IPS-20b (cell line): ENCODE measurements around the gene FAM98A.

Experiments used
- H3K27ac ChIP-seq: one replicate; pipeline ENCODE4 v1.5.1; 2013; ENCODE audit warnings: low read length
- H3K27me3 ChIP-seq: 2 replicates; pipeline ENCODE4 v1.6.1; 2013; ENCODE audit warnings: mild to moderate bottlenecking, low read length, inconsistent platforms; ENCODE audit not compliant: insufficient read depth
- H3K36me3 ChIP-seq: 2 replicates; pipeline ENCODE4 v1.6.1; 2013; ENCODE audit warnings: low read depth, mild to moderate bottlenecking, inconsistent platforms, low read length, moderate library complexity; ENCODE audit not compliant: insufficient read depth
- H3K4me1 ChIP-seq: 2 replicates; pipeline ENCODE4 v1.6.1; 2013; ENCODE audit warnings: mild to moderate bottlenecking, control low read depth, inconsistent platforms, low read length, moderate library complexity; ENCODE audit not compliant: insufficient read depth
- H3K4me3 ChIP-seq: 2 replicates; pipeline ENCODE4 v1.5.1; 2013; ENCODE audit warnings: mild to moderate bottlenecking, low read length, inconsistent platforms
- H3K9ac ChIP-seq: 2 replicates; pipeline ENCODE4 v1.6.1; 2013; ENCODE audit warnings: low read depth, mild to moderate bottlenecking, inconsistent platforms, low read length, moderate library complexity
- H3K9me3 ChIP-seq: 2 replicates; pipeline ENCODE4 v1.6.1; 2013; ENCODE audit warnings: mild to moderate bottlenecking, low read depth, low read length, inconsistent platforms; ENCODE audit not compliant: insufficient read depth

The FAM98A gene

GRCh38 chr2:33599175-33599942 is at the start of gene FAM98A:
FAM98A (minus strand) TSS chr2:33599299; CDS start chr2:33599221, 78 bp downstream.
- H3K27ac ChIP-seq = peak within 1 kb of the TSS; percentile 69
- H3K27me3 ChIP-seq = no peaks in the 10 kb centered on the region
- peak within 1 kb of the TSS; percentile 78; the same call in 1 of the 2 replicates for H3K9ac ChIP-seq
- H3K4me1 ChIP-seq = peaks cover 18% of the 10 kb centered on the region
- H3K36me3 ChIP-seq = peaks cover 10% of the 10 kb centered on the region
- no peaks in the 10 kb centered on the region for H3K9me3 ChIP-seq
- H3K4me3 ChIP-seq = peak within 1 kb of the TSS; percentile 77

- Histone ChIP-seq H3K27ac (no peak overlapping the region), H3K4me3 (no peak overlapping the region), H3K27me3 (no peaks in the 10 kb centered on the region), H3K9ac (no peak overlapping the region), H3K36me3 (no peaks in the 10 kb centered on the region), H3K4me1 (no peaks in the 10 kb centered on the region), H3K9me3 (peaks cover 5% of the 10 kb centered on the region)
Measured at GRCh38 chr2:33645861-33646260, 46.8 kb upstream of the FAM98A start.

- Histone ChIP-seq H3K27ac (no peak overlapping the region), H3K4me3 (no peak overlapping the region), H3K27me3 (no peaks in the 10 kb centered on the region), H3K9ac (no peak overlapping the region), H3K4me1 (no peaks in the 10 kb centered on the region), H3K9me3 (peaks cover 5% of the 10 kb centered on the region), H3K36me3 (no peaks in the 10 kb centered on the region)
Measured at GRCh38 chr2:33644215-33644614, 45.1 kb upstream of the FAM98A start.

GRCh38 chr2:33636001-33636400 is 36.9 kb upstream of the FAM98A start:
- no peaks in the 10 kb centered on the region for H3K9me3 ChIP-seq
- H3K36me3 ChIP-seq = no peaks in the 10 kb centered on the region
- H3K4me3 ChIP-seq = no peak overlapping the region
- no peak overlapping the region for H3K9ac ChIP-seq
- H3K4me1 ChIP-seq = no peaks in the 10 kb centered on the region
- H3K27ac ChIP-seq = no peak overlapping the region
- H3K27me3 ChIP-seq = no peaks in the 10 kb centered on the region

- H3K9ac ChIP-seq = no peak overlapping the region
- H3K9me3 ChIP-seq = no peaks in the 10 kb centered on the region
- H3K27me3 ChIP-seq = no peaks in the 10 kb centered on the region
- H3K4me1 ChIP-seq = no peaks in the 10 kb centered on the region
- H3K36me3 ChIP-seq = no peaks in the 10 kb centered on the region
- H3K27ac ChIP-seq = no peak overlapping the region
- no peak overlapping the region for H3K4me3 ChIP-seq
Measured at GRCh38 chr2:33634261-33634910, 35.3 kb upstream of the FAM98A start.

- H3K9ac ChIP-seq = no peak overlapping the region
- no peaks in the 10 kb centered on the region for H3K27me3 ChIP-seq
- H3K4me3 ChIP-seq = no peak overlapping the region
- no peaks in the 10 kb centered on the region for H3K36me3 ChIP-seq
- H3K9me3 ChIP-seq = no peaks in the 10 kb centered on the region
- no peaks in the 10 kb centered on the region for H3K4me1 ChIP-seq
- H3K27ac ChIP-seq = no peak overlapping the region
Measured at GRCh38 chr2:33633315-33633714, 34.2 kb upstream of the FAM98A start.

GRCh38 chr2:33632831-33633230 is 33.7 kb upstream of the FAM98A start:
- no peak overlapping the region for H3K27ac ChIP-seq
- no peaks in the 10 kb centered on the region for H3K36me3 ChIP-seq
- H3K4me1 ChIP-seq = no peaks in the 10 kb centered on the region
- no peak overlapping the region for H3K9ac ChIP-seq
- H3K9me3 ChIP-seq = no peaks in the 10 kb centered on the region
- H3K4me3 ChIP-seq = no peak overlapping the region
- H3K27me3 ChIP-seq = no peaks in the 10 kb centered on the region

- Histone ChIP-seq H3K27me3 (no peaks in the 10 kb centered on the region), H3K4me3 (no peak overlapping the region), H3K4me1 (no peaks in the 10 kb centered on the region), H3K27ac (no peak overlapping the region), H3K36me3 (no peaks in the 10 kb centered on the region), H3K9me3 (no peaks in the 10 kb centered on the region), H3K9ac (no peak overlapping the region)
Measured at GRCh38 chr2:33628031-33628827, 29.1 kb upstream of the FAM98A start.

- Histone ChIP-seq H3K4me3 (no peak overlapping the region), H3K4me1 (peaks cover 8% of the 10 kb centered on the region; the same call in 1 of the 2 replicates), H3K27ac (no peak overlapping the region), H3K9me3 (peaks cover 45% of the 10 kb centered on the region), H3K36me3 (peaks cover 47% of the 10 kb centered on the region), H3K9ac (no peak overlapping the region), H3K27me3 (no peaks in the 10 kb centered on the region)
Measured at GRCh38 chr2:33619028-33619427, 19.9 kb upstream of the FAM98A start.

GRCh38 chr2:33617989-33618388 is 18.9 kb upstream of the FAM98A start:
- H3K36me3 ChIP-seq = peaks cover 47% of the 10 kb centered on the region
- peaks cover 45% of the 10 kb centered on the region for H3K9me3 ChIP-seq
- H3K4me3 ChIP-seq = no peak overlapping the region
- H3K27ac ChIP-seq = no peak overlapping the region
- H3K9ac ChIP-seq = no peak overlapping the region
- H3K4me1 ChIP-seq = peaks cover 18% of the 10 kb centered on the region; the same call in 1 of the 2 replicates
- H3K27me3 ChIP-seq = no peaks in the 10 kb centered on the region

GRCh38 chr2:33617401-33617800 is 18.3 kb upstream of the FAM98A start:
- Histone ChIP-seq H3K9ac (no peak overlapping the region), H3K27me3 (no peaks in the 10 kb centered on the region), H3K4me1 (peaks cover 20% of the 10 kb centered on the region; the same call in 1 of the 2 replicates), H3K4me3 (no peak overlapping the region), H3K27ac (no peak overlapping the region), H3K36me3 (peaks cover 47% of the 10 kb centered on the region), H3K9me3 (peaks cover 45% of the 10 kb centered on the region)
